Transverse colon (tissue), 4 donors: ENCODE results near the gene LCE1B.

Experiments used
- CTCF ChIP-seq, 5 experiments: fragments of 200-600 bp in 3 of 5; fragments of 450-650 bp in 2 of 5; sonication (generic) in 3 of 5; IDR thresholded peaks; 1 replicate in 2 of 5; 2 replicates in 3 of 5; pipeline ENCODE4 v1.5.1; 2016 to 2017; ENCODE audit warnings: antibody characterized with exemption in 5 of 5, inconsistent platforms in 3 of 5, mild to moderate bottlenecking in 2 of 5, moderate library complexity in 1 of 5
- EP300 ChIP-seq: sonication (generic); formaldehyde crosslinking; IDR thresholded peaks from one replicate; pipeline ENCODE4 v1.6.1; 2017; ENCODE audit warnings: antibody characterized with exemption, low read depth
- POLR2A ChIP-seq: fragments of 450-650 bp; IDR thresholded peaks from one replicate; pipeline ENCODE4 v1.6.1; 2016; ENCODE audit warnings: antibody characterized with exemption, mild to moderate bottlenecking, moderate library complexity
- POLR2AphosphoS5 ChIP-seq, 3 donors: sonication (generic); formaldehyde crosslinking; IDR thresholded peaks; one replicate each; pipeline ENCODE4 v1.6.1; 2016; ENCODE audit warnings: antibody characterized with exemption in 3 of 3

DNA sequence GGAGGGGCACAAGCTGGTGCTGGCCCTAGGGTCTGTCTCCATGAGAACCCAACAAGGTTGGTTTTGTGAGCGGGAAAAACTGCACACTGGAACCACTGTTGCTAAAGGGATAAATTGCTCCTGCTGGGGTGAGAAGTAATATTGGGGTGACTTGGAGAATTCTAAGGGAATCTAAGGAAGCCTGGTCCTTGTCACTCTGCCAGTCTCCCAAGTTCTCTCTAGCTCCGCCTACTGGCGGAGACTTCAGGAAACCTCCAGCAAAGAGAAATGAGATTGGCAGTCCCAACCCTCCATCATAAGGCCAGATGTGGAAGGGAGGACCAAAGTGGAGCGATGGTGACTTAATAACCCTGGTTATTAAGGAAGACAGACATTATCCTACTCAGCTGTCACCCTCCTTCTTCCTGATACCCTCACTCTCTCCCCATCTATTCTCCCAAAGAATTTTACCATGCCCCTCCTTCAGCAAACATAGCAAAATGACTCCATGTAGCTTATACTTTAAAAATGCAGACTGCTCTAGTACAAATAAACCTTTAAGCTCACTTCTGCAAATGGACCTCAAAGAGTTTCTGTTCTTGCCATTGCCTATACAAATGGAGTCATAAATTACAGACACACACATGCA is 34.1 kb upstream of the LCE1B start:
- no peak for TF ChIP-seq CTCF (IDR thresholded peaks at IDR 0.05)
- TF ChIP-seq POLR2AphosphoS5 (IDR thresholded peaks at IDR 0.05), result no peak
- no peak for TF ChIP-seq POLR2A
- no peak for TF ChIP-seq EP300
